IPS-18c (cell line): ENCODE data around the gene TSHZ1.

Experiments used
- H3K4me3 ChIP-seq: 2 replicates; pipeline ENCODE4 v1.7.0; 2013; ENCODE audit warnings: low read depth, mild to moderate bottlenecking, low read length, moderate library complexity; ENCODE audit not compliant: insufficient read depth
- H3K9me3 ChIP-seq: one replicate; pipeline ENCODE4 v1.6.1; 2013; ENCODE audit warnings: mild to moderate bottlenecking, low read length, moderate library complexity; ENCODE audit not compliant: control insufficient read depth, insufficient read depth

Gene TSHZ1

GRCh38 chr18:75227535-75228296 lies 17.1 kb downstream of the TSHZ1 start:
- no peak overlapping the region for H3K4me3 ChIP-seq
- H3K9me3 ChIP-seq: no peaks in the 10 kb centered on the region

- no peaks in the 10 kb centered on the region for H3K9me3 ChIP-seq
These were observed 18.4 kb downstream of the TSHZ1 start for GRCh38 chr18:75228967-75229366.

GRCh38 chr18:75229437-75229836 lies 18.8 kb downstream of the TSHZ1 start:
- no peak overlapping the region for H3K4me3 ChIP-seq
- no peaks in the 10 kb centered on the region for H3K9me3 ChIP-seq

More at GRCh38 chr18:75228967-75229366, 18.4 kb downstream of the TSHZ1 start:
- no peak overlapping the region for H3K4me3 ChIP-seq

- Histone ChIP-seq H3K4me3 (no peak overlapping the region), H3K9me3 (no peaks in the 10 kb centered on the region)
These were observed 19.8 kb downstream of the TSHZ1 start for GRCh38 chr18:75230163-75231052.

GRCh38 chr18:75231053-75231406 lies 20.4 kb downstream of the TSHZ1 start:
- H3K4me3 ChIP-seq: no peak overlapping the region
- no peaks in the 10 kb centered on the region for H3K9me3 ChIP-seq

- Histone ChIP-seq H3K4me3 (no peak overlapping the region), H3K9me3 (no peaks in the 10 kb centered on the region)
These were observed 24.3 kb downstream of the TSHZ1 start for GRCh38 chr18:75234901-75235300.

GRCh38 chr18:75235896-75236295 lies 25.3 kb downstream of the TSHZ1 start:
- Histone ChIP-seq H3K4me3 (no peak overlapping the region), H3K9me3 (peaks cover 3% of the 10 kb centered on the region)

GRCh38 chr18:75238100-75238499 lies 27.5 kb downstream of the TSHZ1 start:
- Histone ChIP-seq H3K4me3 (no peak overlapping the region), H3K9me3 (peaks cover 3% of the 10 kb centered on the region)

- Histone ChIP-seq H3K4me3 (no peak overlapping the region), H3K9me3 (peaks cover 3% of the 10 kb centered on the region)
These were observed 28.2 kb downstream of the TSHZ1 start for GRCh38 chr18:75238786-75239185.

- Histone ChIP-seq H3K4me3 (no peak overlapping the region), H3K9me3 (peaks cover 3% of the 10 kb centered on the region)
These were observed 29.8 kb downstream of the TSHZ1 start for GRCh38 chr18:75240433-75240832.

GRCh38 chr18:75241705-75242104 lies 31.1 kb downstream of the TSHZ1 start:
- no peak overlapping the region for H3K4me3 ChIP-seq
- H3K9me3 ChIP-seq: peaks cover 3% of the 10 kb centered on the region

GRCh38 chr18:75244351-75245313 lies 34.0 kb downstream of the TSHZ1 start:
- H3K4me3 ChIP-seq: no peak overlapping the region
- H3K9me3 ChIP-seq: peaks cover 3% of the 10 kb centered on the region

GRCh38 chr18:75246721-75247610 lies 36.4 kb downstream of the TSHZ1 start:
- Histone ChIP-seq H3K9me3 (no peaks in the 10 kb centered on the region), H3K4me3 (no peak overlapping the region)

GRCh38 chr18:75247611-75248421 lies 37.2 kb downstream of the TSHZ1 start:
- H3K9me3 ChIP-seq: no peaks in the 10 kb centered on the region
- H3K4me3 ChIP-seq: no peak overlapping the region

- no peaks in the 10 kb centered on the region for H3K9me3 ChIP-seq
- H3K4me3 ChIP-seq: no peak overlapping the region
These were observed 38.0 kb downstream of the TSHZ1 start for GRCh38 chr18:75248426-75249174.
